ENCODE data around the gene MACROD2. TPM values are rescaled to one million over a fixed set of nuclear protein-coding genes. Genes with fewer than 3 reads are reported as not detected.

Gene MACROD2
- total RNA-seq, 1 donor: 1.3 TPM

DNA sequence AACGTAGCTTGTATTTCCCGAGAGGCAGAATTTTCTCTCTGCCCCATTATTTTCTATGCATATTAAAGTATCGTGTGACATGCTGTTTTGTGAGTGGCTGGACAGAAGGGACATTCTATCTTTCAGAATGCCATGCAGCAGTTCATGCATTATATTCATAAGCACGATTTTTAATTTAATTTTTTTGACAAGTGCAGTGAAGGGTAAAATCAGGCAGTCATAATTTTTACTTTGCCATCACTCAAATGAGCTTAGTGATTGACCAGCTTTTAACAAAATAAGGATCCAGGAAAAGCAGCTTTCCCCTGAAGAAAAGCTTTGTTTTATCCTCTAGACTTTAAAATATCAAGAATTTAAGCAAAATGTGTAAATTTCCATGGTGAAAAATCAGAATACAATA is 1904.7 kb downstream of the MACROD2 start:
- no peak for TF ChIP-seq CTCF (IDR thresholded peaks at IDR 0.05; ENCODE audit: insufficient read depth, low read length)
- H3K4me3 ChIP-seq (ENCODE audit: low read depth, low read length): no peak overlapping the region
- DNase-seq (ENCODE audit: low read depth): no peak

- TF ChIP-seq CTCF (IDR thresholded peaks at IDR 0.05; ENCODE audit: insufficient read depth, low read length): no peak
- H3K4me3 ChIP-seq (ENCODE audit: low read depth, low read length): no peak overlapping the region
- DNase-seq (ENCODE audit: low read depth): no peak
Measured at GRCh38 chr20:15900443-15900842, 1905.1 kb downstream of the MACROD2 start.

DNA sequence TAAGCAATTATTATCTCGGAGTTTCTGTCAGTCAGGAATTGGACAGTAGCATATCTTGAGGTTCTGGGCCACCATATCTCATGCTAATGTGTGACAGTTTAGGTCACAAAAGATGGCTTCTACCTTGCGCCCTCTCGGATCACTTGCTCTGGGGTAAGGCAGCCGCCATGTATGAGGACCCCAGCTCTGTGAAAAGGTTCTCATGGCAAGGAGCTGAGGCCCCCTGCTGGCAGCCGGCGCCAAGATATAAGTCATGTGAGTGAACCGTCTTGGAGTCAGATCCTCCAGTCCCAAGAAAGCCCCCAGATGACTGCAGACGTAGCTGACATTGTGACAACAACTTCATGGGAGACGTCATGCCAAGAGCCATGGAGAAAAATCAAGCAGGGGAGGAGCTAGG is 1907.2 kb downstream of the MACROD2 start:
- no peak for DNase-seq (ENCODE audit: low read depth)
- no peak overlapping the region for H3K4me3 ChIP-seq (ENCODE audit: low read depth, low read length)
- TF ChIP-seq CTCF (IDR thresholded peaks at IDR 0.05; ENCODE audit: insufficient read depth, low read length): no peak

DNA sequence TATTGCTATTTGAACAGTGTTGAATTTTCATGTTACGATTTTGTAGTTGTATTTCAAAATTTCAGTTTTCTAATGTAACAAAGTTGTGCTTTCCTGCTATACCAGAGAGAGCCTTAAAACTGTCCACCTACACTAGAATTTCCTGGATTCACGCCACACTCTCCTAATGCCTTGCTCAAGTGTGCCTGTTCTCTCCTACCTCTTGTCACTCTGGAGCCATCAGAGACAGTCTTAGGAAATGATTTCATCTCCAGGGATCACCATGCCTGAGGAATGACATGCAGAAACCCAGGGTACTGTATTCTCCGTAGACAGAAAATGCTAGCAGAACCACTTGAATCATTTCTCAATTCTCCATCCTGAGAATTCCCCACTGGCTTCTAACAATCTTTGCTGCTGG is 1910.3 kb downstream of the MACROD2 start:
- no peak overlapping the region for H3K4me3 ChIP-seq (ENCODE audit: low read depth, low read length)
- TF ChIP-seq CTCF (IDR thresholded peaks at IDR 0.05; ENCODE audit: insufficient read depth, low read length): no peak
- DNase-seq (ENCODE audit: low read depth): no peak

DNA sequence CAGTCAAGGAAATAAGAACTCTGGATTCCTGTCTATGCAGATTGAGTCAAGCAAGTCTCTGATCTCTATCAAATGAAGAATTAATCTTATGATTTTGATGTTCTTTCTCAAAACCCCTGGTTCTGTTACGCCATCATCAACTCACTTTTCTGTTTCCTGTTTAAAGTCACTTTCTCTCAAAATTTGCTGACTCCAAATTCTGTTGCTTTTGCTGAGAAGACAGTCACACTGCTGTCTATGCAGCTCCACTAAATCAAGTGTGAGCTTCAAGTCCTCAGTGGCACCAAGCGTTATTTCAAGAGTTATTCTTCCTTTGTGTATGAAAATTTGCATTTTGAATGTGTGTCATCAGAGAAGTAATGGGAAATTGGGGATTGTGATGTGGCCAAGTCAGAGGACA is 1914.7 kb downstream of the MACROD2 start:
- TF ChIP-seq CTCF (IDR thresholded peaks at IDR 0.05; ENCODE audit: insufficient read depth, low read length): no peak
- no peak for DNase-seq (ENCODE audit: low read depth)
- H3K4me3 ChIP-seq (ENCODE audit: low read depth, low read length): no peak overlapping the region

- TF ChIP-seq CTCF (IDR thresholded peaks at IDR 0.05; ENCODE audit: insufficient read depth, low read length): no peak
- no peak overlapping the region for H3K4me3 ChIP-seq (ENCODE audit: low read depth, low read length)
- no peak for DNase-seq (ENCODE audit: low read depth)
Measured at GRCh38 chr20:15911581-15911980, 1916.3 kb downstream of the MACROD2 start.

- no peak for TF ChIP-seq CTCF (IDR thresholded peaks at IDR 0.05; ENCODE audit: insufficient read depth, low read length)
- H3K4me3 ChIP-seq (ENCODE audit: low read depth, low read length): no peak overlapping the region
- no peak for DNase-seq (ENCODE audit: low read depth)
Measured at GRCh38 chr20:15913391-15914025, 1918.2 kb downstream of the MACROD2 start.
